A549 (cell line): ENCODE results near the gene CLEC16A. TPM values are rescaled to one million over a fixed set of nuclear protein-coding genes. Genes with fewer than 3 reads are reported as not detected.
A peak's percentile ranks its signal among the peaks of the same experiment; 100 is the strongest.

Source experiments
- ATAC-seq, 2 experiments: fragments of 200-7000 bp in 1 of 2; fragments of >200 bp in 1 of 2; cut with Nextera tagmentation in 1 of 2; cut with Tn5 transposase in 1 of 2; 3 replicates each; pipeline versions ENCODE4 v1.8.0 to v1.9.1; 2018 to 2020; ENCODE audit warnings: mild to moderate bottlenecking in 1 of 2, moderate library complexity in 1 of 2
- CTCF ChIA-PET: fragments of 300-600 bp; sonication (Branson Sonifier 250); formaldehyde crosslinking; extraction: SDS; loops from one replicate; lab custom pipeline; 2021; ENCODE audit warnings: antibody characterized with exemption, inconsistent platforms; lab: Yijun Ruan, JAX
- POLR2A ChIA-PET: fragments of 350-600 bp; formaldehyde crosslinking; extraction: SDS; loops from one replicate; lab custom pipeline; 2021; ENCODE audit warnings: antibody characterized with exemption, inconsistent platforms; lab: Yijun Ruan, JAX
- DNase-seq, 2 experiments: peaks; one replicate each; pipeline versions ENCODE4 v3.0.0 to v3.0.0-alpha.2; 2011 to 2016; ENCODE audit warnings: low read depth in 1 of 2, low spot score in 1 of 2
- FAIRE-seq: peaks from 2 replicates; lab custom pipeline; 2011; peaks lifted over from hg19 to GRCh38; lab: Jason Lieb, UNC
- H3K27ac ChIP-seq, 2 experiments: fragments of >200 bp; sonication (Bioruptor Twin); formaldehyde crosslinking; 3 replicates each; pipeline ENCODE4 v1.5.1; 2016 to 2017
- H3K4me1 ChIP-seq: fragments of >200 bp; sonication (Bioruptor Twin); formaldehyde crosslinking; 3 replicates; pipeline ENCODE4 v1.6.1; 2016
- H3K4me2 ChIP-seq: fragments of >200 bp; sonication (Bioruptor Twin); formaldehyde crosslinking; 3 replicates; pipeline ENCODE4 v1.6.1; 2016
- H3K4me3 ChIP-seq: fragments of >200 bp; sonication (Bioruptor Twin); formaldehyde crosslinking; 3 replicates; pipeline ENCODE4 v1.5.1; 2016
- H3K9me3 ChIP-seq: fragments of >200 bp; sonication (Bioruptor Twin); formaldehyde crosslinking; 3 replicates; pipeline ENCODE4 v1.6.1; 2016
- ATOH8 ChIP-seq: fragments of 250-450 bp; sonication (Bioruptor Pico); IDR thresholded peaks from 2 replicates; pipeline ENCODE4 v1.5.0; 2020; ENCODE audit warnings: low read depth, mild to moderate bottlenecking, moderate library complexity
- CHD2 ChIP-seq: fragments of 150-350 bp; IDR thresholded peaks from 2 replicates; pipeline ENCODE4 v1.6.1; 2014; ENCODE audit warnings: low read length; ENCODE audit not compliant: partially characterized antibody
- CTCF ChIP-seq: fragments of >200 bp; sonication (Bioruptor Twin); formaldehyde crosslinking; IDR thresholded peaks from 3 replicates; pipeline ENCODE4 v1.5.1; 2016
- EHMT2 ChIP-seq: fragments of 200-600 bp; sonication (generic); IDR thresholded peaks from 2 replicates; pipeline ENCODE4 v1.6.1; 2016; ENCODE audit warnings: antibody characterized with exemption, low read depth, mild to moderate bottlenecking, moderate library complexity
- ESRRA ChIP-seq: fragments of 150-350 bp; IDR thresholded peaks from 2 replicates; pipeline ENCODE4 v1.6.1; 2014; ENCODE audit warnings: mild to moderate bottlenecking, low read length, borderline replicate concordance
- FOSL2 ChIP-seq, 2 experiments: fragments of 450-650 bp in 1 of 2; fragments of >200 bp in 1 of 2; sonication (Bioruptor Twin) in 1 of 2; formaldehyde crosslinking; IDR thresholded peaks; 2 replicates each; pipeline versions ENCODE4 v1.5.0 to v1.6.1; 2016 to 2020; ENCODE audit warnings: mild to moderate bottlenecking in 1 of 2, moderate library complexity in 1 of 2
- GATA3 ChIP-seq: IDR thresholded peaks from 2 replicates; pipeline ENCODE4 v1.6.1; 2012; ENCODE audit warnings: borderline replicate concordance
- HMGXB4 ChIP-seq: fragments of 250-450 bp; sonication (Bioruptor Pico); IDR thresholded peaks from 2 replicates; pipeline ENCODE4 v1.5.0; 2021; ENCODE audit warnings: mild to moderate bottlenecking, moderate library complexity, borderline replicate concordance
- HOXA7 ChIP-seq: fragments of 250-450 bp; sonication (Bioruptor Pico); IDR thresholded peaks from 2 replicates; pipeline ENCODE4 v1.5.0; 2020; ENCODE audit warnings: mild to moderate bottlenecking, moderate library complexity
- HOXB13 ChIP-seq: fragments of 250-450 bp; sonication (Bioruptor Pico); IDR thresholded peaks from 2 replicates; pipeline ENCODE4 v1.5.0; 2020; ENCODE audit warnings: low read depth, mild to moderate bottlenecking, moderate library complexity
- MAFK ChIP-seq: fragments of 450-650 bp; IDR thresholded peaks from 2 replicates; pipeline ENCODE4 v1.6.1; 2014; ENCODE audit not compliant: partially characterized antibody
- MAX ChIP-seq: IDR thresholded peaks from 2 replicates; pipeline ENCODE4 v1.6.1; 2012
- NFE2L2 ChIP-seq: fragments of 150-350 bp; conservative IDR thresholded peaks from 2 replicates; pipeline ENCODE4 v1.6.1; 2014; ENCODE audit warnings: low read length
- NR3C1 ChIP-seq: fragments of >200 bp; sonication (Bioruptor Twin); formaldehyde crosslinking; IDR thresholded peaks from 3 replicates; pipeline ENCODE4 v1.6.1; 2017
- RAD21 ChIP-seq, 2 experiments: fragments of >200 bp in 1 of 2; sonication (Bioruptor Twin) in 1 of 2; formaldehyde crosslinking in 1 of 2; IDR thresholded peaks in 1 of 2; conservative IDR thresholded peaks in 1 of 2; 2 replicates in 1 of 2; 3 replicates in 1 of 2; pipeline ENCODE4 v1.6.1; 2012 to 2018; ENCODE audit warnings: inconsistent platforms in 1 of 2
- RARB ChIP-seq: fragments of 250-450 bp; sonication (Bioruptor Pico); IDR thresholded peaks from 2 replicates; pipeline ENCODE4 v1.8.0; 2021; ENCODE audit warnings: mild to moderate bottlenecking, moderate library complexity
- RCOR1 ChIP-seq: fragments of 150-350 bp; IDR thresholded peaks from 2 replicates; pipeline ENCODE4 v1.6.1; 2014; ENCODE audit warnings: antibody characterized with exemption, low read length, low read depth
- REST ChIP-seq: fragments of 200-600 bp; sonication (generic); IDR thresholded peaks from 2 replicates; pipeline ENCODE4 v1.6.1; 2016; ENCODE audit warnings: antibody characterized with exemption, mild to moderate bottlenecking, moderate library complexity
- RFX5 ChIP-seq: fragments of 450-650 bp; IDR thresholded peaks from 2 replicates; pipeline ENCODE4 v1.7.1; 2014; ENCODE audit warnings: antibody characterized with exemption, mild to moderate bottlenecking, moderate library complexity
- SREBF2 ChIP-seq: fragments of 450-650 bp; IDR thresholded peaks from 2 replicates; pipeline ENCODE4 v1.6.1; 2014; ENCODE audit warnings: mild to moderate bottlenecking, moderate library complexity
- TP53 ChIP-seq: fragments of 250-450 bp; sonication (Bioruptor Pico); IDR thresholded peaks from 2 replicates; pipeline ENCODE4 v1.5.0; 2021; ENCODE audit warnings: mild to moderate bottlenecking, moderate library complexity
- ZC3H11A ChIP-seq: fragments of 450-650 bp; IDR thresholded peaks from 2 replicates; pipeline ENCODE4 v1.6.1; 2014; ENCODE audit warnings: antibody characterized with exemption, mild to moderate bottlenecking
- ZSCAN20 ChIP-seq: fragments of 250-450 bp; sonication (Bioruptor Pico); IDR thresholded peaks from 2 replicates; pipeline ENCODE4 v1.8.0; 2022; ENCODE audit warnings: mild to moderate bottlenecking, moderate library complexity
- WGBS: methylation state at CpG from one replicate; pipeline ENCODE4 v1.1.6; 2017; ENCODE audit errors: missing lambda C conversion rate; 5-methylcytosine and 5-hydroxymethylcytosine counted together
- polyA plus RNA-seq, 4 experiments: library from polyadenylated mRNA; depleted of rRNA in 3 of 4; stranded (reverse); fragments of >200 nt; fragmentation: RNase III in 1 of 4; extraction: RNeasy Plus Mini Kit Qiagen cat#74134 plus additional on column Dnase treatment in 1 of 4; gene quantifications; 2 replicates in 3 of 4; 3 replicates in 1 of 4; pipeline ENCODE4 v1.2.3, GENCODE V29; 2011 to 2017

CLEC16A gene
- polyA plus RNA-seq, 2 of the 4 experiments (the other 2 are of a cell fraction) = 8.3 to 10.4 TPM

- TF ChIP-seq ATOH8 (CRISPR knock-in tag) = no peak
Observed at GRCh38 chr16:11198828-11199227, 254.5 kb downstream of the CLEC16A start (continued).

- CTCF ChIA-PET = interaction anchor here (0.5 to 4.9 kb wide), 3 partner anchors 10 to 246 kb away, joined by 3 to 19 read pairs (median 3); partner anchors contain the start of gene SOCS1
- peak overlapping the region in 1 of 2 experiments; percentile 72; a peak in 1 of 6 replicates for H3K27ac ChIP-seq
Observed at GRCh38 chr16:11200592-11200991, 256.2 kb downstream of the CLEC16A start.

GRCh38 chr16:11201498-11202259 lies 257.3 kb downstream of the CLEC16A start:
- POLR2A ChIA-PET = no interaction called here
- H3K27ac ChIP-seq = peak overlapping the region in 1 of 2 experiments; percentile 72; a peak in 3 of 6 replicates
- TF ChIP-seq RCOR1 = no peak
- no peak for TF ChIP-seq RAD21 (conservative IDR thresholded peaks at IDR 0.05 in 1 of 2, IDR thresholded peaks at IDR 0.05 in 1 of 2)
- TF ChIP-seq HMGXB4 = no peak
- no peak for TF ChIP-seq CTCF
- no peak for TF ChIP-seq NR3C1
- no peak for TF ChIP-seq TP53
- no peak for TF ChIP-seq REST
- TF ChIP-seq MAFK = peak; percentile 53
- no peak for TF ChIP-seq FOSL2 (IDR thresholded peaks at IDR 0.05)
- 0 out of 2 replicates have a peak, but pooled peaks have one; percentile 14 for TF ChIP-seq FOSL2 (CRISPR knock-in tag; IDR thresholded peaks at IDR 0.05)

More at GRCh38 chr16:11200592-11200991, 256.2 kb downstream of the CLEC16A start:
- Histone ChIP-seq H3K9me3 (no peaks in the 10 kb centered on the region), H3K4me3 (no peak overlapping the region), H3K4me2 (no peak overlapping the region), H3K4me1 (peaks cover 22% of the 10 kb centered on the region)
- ATAC-seq (no peak), DNase-seq (no peak), FAIRE-seq (no peak)
- POLR2A ChIA-PET = interaction anchor here (1.6 kb wide), 1 partner anchor 55 kb away, joined by 4 read pairs; the partner anchor contains the start of gene SOCS1
- TF ChIP-seq EHMT2 (no peak), SREBF2 (no peak), ESRRA (no peak), HOXA7 (no peak), RFX5 (no peak), NFE2L2 (no peak), GATA3 (no peak), CTCF (no peak), NR3C1 (no peak), RAD21 (conservative IDR thresholded peaks at IDR 0.05 in 1 of 2, IDR thresholded peaks at IDR 0.05 in 1 of 2) (no peak), ZC3H11A (no peak), MAX (no peak), HOXB13 (CRISPR knock-in tag) (no peak), CHD2 (no peak), ZSCAN20 (CRISPR knock-in tag) (no peak), RARB (CRISPR knock-in tag) (no peak)
- 82% methylated on average over 10 of the region's 10 CpGs for WGBS

More at GRCh38 chr16:11201498-11202259, 257.3 kb downstream of the CLEC16A start:
- H3K4me3 ChIP-seq = no peak overlapping the region
- ATAC-seq (peak; percentile 49 to 58), DNase-seq (peak in 1 of 2 experiments; percentile 36), FAIRE-seq (no peak)
- H3K4me1 ChIP-seq = peaks cover 22% of the 10 kb centered on the region
- H3K4me2 ChIP-seq = peak overlapping the region; percentile 48
- CTCF ChIA-PET = interaction anchor here (1.1 to 4.9 kb wide), 3 partner anchors 15 to 238 kb away, joined by 3 to 19 read pairs (median 6); partner anchors contain the start of gene SOCS1
- WGBS = 30% methylated on average over 15 of the region's 15 CpGs
- H3K9me3 ChIP-seq = no peaks in the 10 kb centered on the region
